Neural progenitor cell (in vitro differentiated cells): Measurements from ENCODE around the gene IER5L. TPM values are rescaled to one million over a fixed set of nuclear protein-coding genes. Genes with fewer than 3 reads are reported as not detected.

Experiments
- DNase-seq: peaks from one replicate; pipeline ENCODE4 v3.0.0-alpha.2; 2016; ENCODE audit warnings: low spot score
- H2AFZ ChIP-seq: fragments of 200-600 bp; sonication (generic); replicated peaks from 2 replicates; pipeline ENCODE4 v1.6.1; 2016; ENCODE audit warnings: antibody characterized with exemption
- H3F3A ChIP-seq: fragments of 200-600 bp; sonication (generic); 2 replicates; pipeline ENCODE4 v1.6.1; 2016; ENCODE audit warnings: antibody characterized with exemption, low read depth
- H3K27ac ChIP-seq: fragments of 200-600 bp; sonication (generic); 2 replicates; pipeline ENCODE4 v1.5.1; 2016; ENCODE audit warnings: mild to moderate bottlenecking
- H3K27me3 ChIP-seq: fragments of 200-600 bp; sonication (generic); 2 replicates; pipeline ENCODE4 v1.6.1; 2016; ENCODE audit warnings: mild to moderate bottlenecking, moderate library complexity
- H3K36me3 ChIP-seq: fragments of 200-600 bp; sonication (generic); 2 replicates; pipeline ENCODE4 v1.5.1; 2016
- H3K4me1 ChIP-seq: fragments of 200-600 bp; sonication (generic); 2 replicates; pipeline ENCODE4 v1.6.1; 2016; ENCODE audit warnings: mixed run types
- H3K4me2 ChIP-seq: fragments of 200-600 bp; sonication (generic); 2 replicates; pipeline ENCODE4 v1.6.1; 2016
- H3K4me3 ChIP-seq: fragments of 200-600 bp; sonication (generic); 2 replicates; pipeline ENCODE4 v1.5.1; 2016
- H3K79me2 ChIP-seq: fragments of 200-600 bp; sonication (generic); 2 replicates; pipeline ENCODE4 v1.6.1; 2016; ENCODE audit warnings: low read depth
- H3K9ac ChIP-seq: fragments of 200-600 bp; sonication (generic); 2 replicates; pipeline ENCODE4 v1.6.1; 2016
- H3K9me3 ChIP-seq: fragments of 200-600 bp; sonication (generic); 2 replicates; pipeline ENCODE4 v1.5.1; 2016; ENCODE audit warnings: low read depth
- H4K20me1 ChIP-seq: fragments of 200-600 bp; sonication (generic); 2 replicates; pipeline ENCODE4 v1.6.1; 2016; ENCODE audit warnings: low read depth
- H3K27ac Mint-ChIP-seq: 3 replicates; pipeline ENCODE4 v1.8.0; 2021; ENCODE audit warnings: mixed read lengths
- H3K27me3 Mint-ChIP-seq: 2 replicates; pipeline ENCODE4 v1.8.0; 2022; ENCODE audit warnings: low read depth, mild to moderate bottlenecking, inconsistent platforms, moderate library complexity, mixed read lengths; ENCODE audit not compliant: insufficient read depth
- H3K36me3 Mint-ChIP-seq: 3 replicates; pipeline ENCODE4 v1.8.0; 2021; ENCODE audit warnings: mixed read lengths
- H3K4me1 Mint-ChIP-seq: 3 replicates; pipeline ENCODE4 v1.8.0; 2021; ENCODE audit warnings: mixed read lengths
- H3K4me3 Mint-ChIP-seq: 3 replicates; pipeline ENCODE4 v1.8.0; 2021; ENCODE audit warnings: mild to moderate bottlenecking, moderate library complexity, mixed read lengths
- H3K9me3 Mint-ChIP-seq: 3 replicates; pipeline ENCODE4 v1.8.0; 2020; ENCODE audit warnings: mixed read lengths
- CTCF ChIP-seq: fragments of 200-600 bp; sonication (generic); IDR thresholded peaks from 2 replicates; pipeline ENCODE4 v1.5.1; 2017; ENCODE audit warnings: antibody characterized with exemption, mild to moderate bottlenecking
- EZH2 ChIP-seq: fragments of 200-600 bp; sonication (generic); IDR thresholded peaks from 2 replicates; pipeline ENCODE4 v1.6.1; 2017; ENCODE audit warnings: antibody characterized with exemption, mild to moderate bottlenecking, moderate library complexity
- EZH2phosphoT487 ChIP-seq: fragments of 200-600 bp; sonication (generic); IDR thresholded peaks from 2 replicates; pipeline ENCODE4 v1.6.1; 2017; ENCODE audit warnings: antibody characterized with exemption
- total RNA-seq: library from RNA; depleted of rRNA; stranded (reverse); fragments of >200 nt; gene quantifications from 2 replicates; pipeline ENCODE4 v1.2.3, GENCODE V29; 2015; ENCODE audit warnings: low replicate concordance

Gene IER5L
- total RNA-seq, 1 donor from 2014 or later, result 12.2 TPM

GRCh38 chr9:129209580-129209979 is 31.5 kb upstream of the IER5L start:
- DNase-seq, result peak; percentile 40
- Histone ChIP-seq H2AFZ (no peak overlapping the region), H3K4me1 (peaks cover 18% of the 10 kb centered on the region), H3K4me2 (peak overlapping the region; percentile 73), H3K79me2 (no peaks in the 10 kb centered on the region), H3F3A (peaks cover 8% of the 10 kb centered on the region), H3K27me3 (no peaks in the 10 kb centered on the region), H3K9ac (no peak overlapping the region), H3K27ac (no peak overlapping the region), H3K9me3 (no peaks in the 10 kb centered on the region), H4K20me1 (no peaks in the 10 kb centered on the region), H3K36me3 (no peaks in the 10 kb centered on the region), H3K4me3 (no peak overlapping the region)
- Mint-ChIP-seq H3K36me3 (no peaks in the 10 kb centered on the region), H3K4me3 (no peak overlapping the region), H3K27me3 (peaks cover 10% of the 10 kb centered on the region), H3K4me1 (peaks cover 31% of the 10 kb centered on the region), H3K27ac (no peak overlapping the region), H3K9me3 (no peaks in the 10 kb centered on the region)
- TF ChIP-seq CTCF (no peak), EZH2 (no peak)

- DNase-seq, result no peak
- Mint-ChIP-seq H3K27ac (no peak overlapping the region), H3K4me3 (no peak overlapping the region), H3K36me3 (no peaks in the 10 kb centered on the region), H3K9me3 (no peaks in the 10 kb centered on the region), H3K4me1 (peaks cover 31% of the 10 kb centered on the region), H3K27me3 (peaks cover 10% of the 10 kb centered on the region)
- TF ChIP-seq CTCF (no peak), EZH2phosphoT487 (no peak), EZH2 (no peak)
- Histone ChIP-seq H3K36me3 (no peaks in the 10 kb centered on the region), H3K4me3 (peak overlapping the region; percentile 33), H3K4me2 (peak overlapping the region; percentile 73), H2AFZ (peak overlapping the region; percentile 91), H3K27me3 (no peaks in the 10 kb centered on the region), H3K9me3 (no peaks in the 10 kb centered on the region), H3K79me2 (no peaks in the 10 kb centered on the region), H3F3A (peaks cover 8% of the 10 kb centered on the region), H4K20me1 (no peaks in the 10 kb centered on the region), H3K9ac (no peak overlapping the region), H3K4me1 (peaks cover 18% of the 10 kb centered on the region), H3K27ac (no peak overlapping the region)
Observed at GRCh38 chr9:129209109-129209508, 31.0 kb upstream of the IER5L start.

GRCh38 chr9:129208207-129209032 is 30.4 kb upstream of the IER5L start:
- H3K36me3 ChIP-seq, result no peaks in the 10 kb centered on the region
- peaks cover 8% of the 10 kb centered on the region for H3F3A ChIP-seq
- Mint-ChIP-seq H3K27ac (no peak overlapping the region), H3K36me3 (no peaks in the 10 kb centered on the region), H3K27me3 (peaks cover 10% of the 10 kb centered on the region), H3K4me1 (peaks cover 29% of the 10 kb centered on the region), H3K4me3 (no peak overlapping the region), H3K9me3 (no peaks in the 10 kb centered on the region)
- peak overlapping the region; percentile 91 for H2AFZ ChIP-seq
- H3K4me2 ChIP-seq, result peak overlapping the region; percentile 73
- H4K20me1 ChIP-seq, result no peaks in the 10 kb centered on the region
- no peak overlapping the region for H3K9ac ChIP-seq
- TF ChIP-seq CTCF, result no peak
- no peak overlapping the region for H3K27ac ChIP-seq
- H3K4me3 ChIP-seq, result peak overlapping the region; percentile 33
- no peaks in the 10 kb centered on the region for H3K27me3 ChIP-seq
- H3K79me2 ChIP-seq, result no peaks in the 10 kb centered on the region
- peak; percentile 62 for DNase-seq
- H3K4me1 ChIP-seq, result peaks cover 18% of the 10 kb centered on the region
- H3K9me3 ChIP-seq, result no peaks in the 10 kb centered on the region
